GM19193 (cell line): ENCODE measurements around the gene QSOX2.

Experiments used
- POLR2A ChIP-seq: IDR thresholded peaks from 4 replicates; pipeline ENCODE4 v1.6.1; 2011; ENCODE audit not compliant: insufficient read depth, insufficient read length; ENCODE audit errors: extremely low read depth

QSOX2 gene

DNA sequence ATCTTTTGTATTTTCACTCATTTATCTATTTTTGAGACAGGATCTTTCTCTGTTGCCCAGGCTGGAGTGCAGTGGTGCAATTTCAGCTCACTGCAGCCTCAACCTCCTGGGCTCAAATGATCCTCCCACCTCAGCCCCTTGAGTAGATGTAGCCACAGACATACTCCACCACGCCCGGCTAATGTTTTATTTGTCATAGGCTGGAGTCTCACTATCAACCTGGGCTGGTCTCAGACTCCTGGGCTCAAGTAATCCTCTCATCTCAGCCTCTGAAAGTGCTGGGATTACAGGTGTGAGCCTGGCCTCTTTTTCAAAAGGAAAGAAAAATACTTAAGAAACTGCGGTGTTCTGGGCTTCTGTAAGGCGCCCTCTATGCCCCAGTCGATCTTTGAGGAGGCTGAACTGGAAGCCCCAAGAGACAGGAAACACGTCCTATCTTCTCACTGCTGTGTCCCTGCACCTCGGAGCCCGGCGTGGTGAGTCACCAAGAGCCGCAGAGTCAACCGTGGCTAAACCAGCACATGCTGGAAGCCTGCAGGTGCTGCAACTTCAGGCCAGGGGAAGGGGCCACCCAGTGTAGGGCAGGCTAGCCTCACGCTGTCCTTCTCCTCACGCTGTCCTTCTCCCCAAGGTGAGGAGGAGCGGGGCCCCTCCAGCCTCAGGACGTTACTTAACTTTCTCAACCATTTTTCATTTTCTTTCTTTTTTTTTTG is 25.4 kb downstream of the QSOX2 start:
- no peak for TF ChIP-seq POLR2A

DNA sequence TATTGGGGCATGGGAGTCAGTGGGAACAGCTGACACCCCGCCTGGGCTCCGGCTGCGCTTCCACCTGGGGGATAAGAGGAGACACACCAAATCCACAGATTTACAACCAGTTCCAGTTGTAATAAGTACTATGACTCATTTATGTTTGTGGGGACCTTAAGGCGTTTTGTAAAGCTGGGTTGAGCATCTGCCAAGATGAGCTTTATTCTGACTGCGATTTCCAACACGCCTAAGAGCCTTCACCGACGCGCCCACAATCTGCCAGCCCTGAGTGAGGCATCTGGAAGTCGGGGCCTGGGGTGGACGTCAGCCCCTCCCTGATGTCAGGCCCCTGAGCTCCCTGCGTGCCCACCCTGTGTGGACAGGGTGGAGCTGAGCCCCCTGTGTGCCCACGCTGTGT is 26.3 kb downstream of the QSOX2 start:
- TF ChIP-seq POLR2A: no peak

DNA sequence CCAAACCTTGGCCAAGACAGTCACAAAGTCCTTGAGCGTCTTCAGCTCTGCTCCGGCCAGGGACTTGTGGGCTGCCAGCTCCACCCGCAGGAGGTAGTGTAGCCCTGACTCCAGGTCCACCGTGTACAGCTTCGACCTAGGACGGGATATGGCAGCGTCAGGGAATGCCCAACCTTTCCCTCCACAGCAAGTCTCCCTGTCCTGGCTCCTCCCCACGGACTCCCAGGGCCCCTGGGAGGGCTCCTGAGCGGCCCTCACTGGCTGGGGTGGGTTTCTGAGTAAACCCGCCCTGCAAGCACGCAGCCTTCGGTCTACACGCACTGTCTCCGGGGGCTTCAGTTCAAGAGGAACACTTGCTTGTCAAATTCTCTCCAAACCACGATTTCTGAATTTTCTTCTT is 26.9 kb downstream of the QSOX2 start:
- no peak for TF ChIP-seq POLR2A

- no peak for TF ChIP-seq POLR2A
Measured at GRCh38 chr9:136218271-136218670, 27.3 kb downstream of the QSOX2 start.

DNA sequence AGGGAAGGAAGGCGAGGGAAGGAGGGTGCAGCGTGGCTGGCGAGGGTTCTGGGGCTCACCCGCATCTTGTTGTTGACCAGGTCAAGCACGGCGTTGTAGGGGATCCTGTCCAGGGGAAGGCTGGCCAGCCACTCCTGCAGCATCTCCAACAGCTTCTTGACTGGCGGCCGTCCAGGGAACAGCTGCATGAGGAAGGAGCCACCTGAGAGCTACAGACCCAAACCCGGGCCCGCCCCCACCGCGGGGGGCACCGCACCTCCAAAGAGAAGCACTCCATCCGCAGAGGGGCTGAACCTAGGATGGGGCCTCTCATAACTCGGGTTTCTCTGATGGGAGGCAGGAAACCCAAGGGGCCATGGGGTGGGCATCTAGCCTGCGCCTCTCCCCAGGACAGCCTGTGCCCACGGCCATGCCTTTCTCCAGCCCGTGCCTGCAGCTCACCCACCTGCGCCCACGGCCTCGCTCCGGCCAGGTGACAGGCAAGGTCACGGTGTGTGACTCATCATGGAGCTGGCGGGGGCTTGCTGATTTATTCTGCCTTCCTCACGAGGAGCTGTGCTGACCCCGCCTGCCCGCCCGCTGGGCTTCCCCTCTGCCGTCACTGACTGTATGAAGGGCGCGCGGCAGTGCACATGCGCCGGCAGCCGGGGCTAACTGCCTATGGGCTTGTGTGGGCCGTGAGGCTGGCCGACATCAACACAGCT is 28.9 kb downstream of the QSOX2 start:
- TF ChIP-seq POLR2A: no peak

DNA sequence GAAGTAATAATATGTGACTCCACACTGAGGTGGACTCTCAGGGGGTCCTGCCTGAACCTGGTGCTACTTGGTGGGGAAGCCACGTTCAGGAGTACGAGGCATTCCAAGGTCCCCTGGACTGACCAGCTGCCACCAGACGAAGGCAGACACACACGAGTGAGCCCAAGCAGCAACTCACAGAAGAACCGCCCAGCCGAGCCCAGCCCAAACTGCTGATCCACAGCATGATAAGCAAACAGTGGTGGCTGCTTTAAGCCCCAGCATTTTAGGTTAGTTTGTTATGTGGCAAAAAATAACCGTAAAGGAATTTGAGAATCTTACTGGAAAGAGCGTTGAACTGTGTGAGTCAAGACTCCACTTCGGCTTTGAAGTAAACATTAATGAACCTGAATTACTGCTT is 31.9 kb downstream of the QSOX2 start:
- TF ChIP-seq POLR2A: no peak

GRCh38 chr9:136212345-136212950 is 33.2 kb downstream of the QSOX2 start:
- no peak for TF ChIP-seq POLR2A

DNA sequence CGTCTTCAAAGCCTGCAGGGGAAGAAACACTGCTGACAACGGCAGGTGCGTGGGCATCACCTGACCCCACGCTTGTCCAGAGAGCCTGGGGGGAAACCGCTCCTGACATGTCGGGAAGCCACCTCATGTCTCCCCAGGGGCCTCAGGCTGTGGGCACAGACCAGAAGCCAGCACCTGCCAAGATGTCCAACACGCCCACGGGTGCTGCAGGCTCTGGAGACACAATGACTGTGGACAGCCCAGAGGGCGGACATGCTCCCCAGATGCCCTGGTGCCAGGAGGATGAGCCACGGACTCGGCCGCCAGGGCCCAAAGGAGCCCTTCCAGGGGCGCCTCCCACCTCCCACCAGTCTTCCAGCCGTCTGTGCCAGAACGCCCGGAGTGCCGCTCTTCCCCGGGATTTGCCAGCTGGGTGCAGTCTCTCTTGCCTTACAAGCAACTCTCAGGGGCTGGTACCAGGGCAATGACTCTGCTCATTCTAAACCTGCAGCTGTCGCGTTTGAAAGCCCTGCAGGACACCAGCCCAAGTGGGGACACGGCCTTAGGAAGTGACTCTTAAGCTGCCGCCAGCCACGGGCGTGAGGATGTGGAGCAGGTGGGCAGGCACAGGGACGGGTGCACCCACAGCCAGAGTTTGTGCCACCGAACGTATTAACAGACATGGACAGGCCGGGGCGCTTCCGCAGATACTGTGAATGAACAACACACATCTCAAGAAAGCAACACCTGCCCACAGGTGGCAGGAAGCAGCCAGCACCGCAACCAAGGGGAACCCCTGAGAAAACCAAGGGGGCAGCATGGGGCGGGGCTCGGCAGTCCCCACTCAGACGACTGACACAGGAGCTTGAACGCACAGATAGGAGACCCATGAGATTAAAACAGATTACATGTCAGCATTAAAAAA is 33.9 kb downstream of the QSOX2 start:
- no peak for TF ChIP-seq POLR2A

DNA sequence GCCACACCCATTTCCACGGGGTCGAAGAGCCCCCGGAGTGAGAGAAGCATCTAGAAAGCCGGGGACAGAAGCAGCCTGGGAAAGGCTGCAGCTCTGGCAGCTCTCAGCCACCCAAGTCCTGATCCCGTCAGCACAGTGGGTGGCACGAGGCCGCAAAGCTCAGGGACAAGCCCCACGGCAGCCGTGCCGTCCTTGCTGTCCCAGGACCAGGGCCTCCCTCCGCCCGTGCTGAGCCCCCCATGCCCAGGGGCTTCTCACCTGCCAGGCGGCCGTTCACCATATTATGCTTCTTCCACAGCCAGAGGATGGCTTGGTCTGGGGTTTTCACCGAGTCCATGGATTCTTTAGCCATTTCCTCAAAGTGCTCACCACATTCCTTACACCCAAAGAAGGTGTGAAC is 34.6 kb downstream of the QSOX2 start:
- no peak for TF ChIP-seq POLR2A

- no peak for TF ChIP-seq POLR2A
Measured at GRCh38 chr9:136210276-136210675, 35.3 kb downstream of the QSOX2 start.

DNA sequence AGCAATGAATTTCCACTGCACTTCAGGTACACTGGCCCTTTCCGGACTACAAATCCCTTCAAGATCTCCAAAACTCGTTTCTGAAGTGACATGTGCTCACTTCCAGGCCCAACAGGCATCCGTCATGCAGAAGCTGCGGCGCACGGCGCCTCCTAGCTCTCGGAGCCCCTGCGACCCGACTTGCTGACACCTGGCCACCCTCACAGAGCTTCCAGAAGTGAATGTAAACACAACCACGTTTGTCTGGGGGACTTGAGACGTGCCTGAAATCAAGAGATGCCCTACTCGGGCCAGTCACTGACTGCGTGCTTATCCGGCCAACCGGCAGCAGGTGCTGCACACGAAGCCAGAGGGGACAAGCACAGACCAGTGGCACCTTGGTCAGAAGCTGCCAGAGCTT is 35.8 kb downstream of the QSOX2 start:
- TF ChIP-seq POLR2A: no peak

DNA sequence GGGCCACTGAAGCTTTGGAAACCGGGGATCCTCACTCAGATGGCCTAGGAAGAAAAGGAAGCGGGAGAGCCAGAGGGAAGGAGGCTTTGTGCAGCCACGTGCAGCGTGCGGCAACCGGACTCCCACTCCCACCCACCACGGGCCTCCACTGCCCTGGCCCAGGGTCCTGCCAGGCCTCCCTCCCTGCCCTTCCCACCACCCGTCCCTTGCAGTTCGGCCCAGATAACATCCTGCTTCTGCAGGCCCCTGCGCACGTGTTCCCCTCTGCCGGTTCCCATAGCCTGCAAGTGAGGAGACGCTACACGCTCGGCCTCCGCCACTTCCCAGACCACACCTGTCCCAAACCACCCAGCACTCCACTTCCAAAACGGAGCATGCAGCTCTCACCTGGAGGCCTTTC is 36.4 kb downstream of the QSOX2 start:
- no peak for TF ChIP-seq POLR2A

- TF ChIP-seq POLR2A: no peak
Measured at GRCh38 chr9:136208675-136209074, 36.9 kb downstream of the QSOX2 start.

- TF ChIP-seq POLR2A: no peak
Measured at GRCh38 chr9:136207616-136208015, 38.0 kb downstream of the QSOX2 start.

DNA sequence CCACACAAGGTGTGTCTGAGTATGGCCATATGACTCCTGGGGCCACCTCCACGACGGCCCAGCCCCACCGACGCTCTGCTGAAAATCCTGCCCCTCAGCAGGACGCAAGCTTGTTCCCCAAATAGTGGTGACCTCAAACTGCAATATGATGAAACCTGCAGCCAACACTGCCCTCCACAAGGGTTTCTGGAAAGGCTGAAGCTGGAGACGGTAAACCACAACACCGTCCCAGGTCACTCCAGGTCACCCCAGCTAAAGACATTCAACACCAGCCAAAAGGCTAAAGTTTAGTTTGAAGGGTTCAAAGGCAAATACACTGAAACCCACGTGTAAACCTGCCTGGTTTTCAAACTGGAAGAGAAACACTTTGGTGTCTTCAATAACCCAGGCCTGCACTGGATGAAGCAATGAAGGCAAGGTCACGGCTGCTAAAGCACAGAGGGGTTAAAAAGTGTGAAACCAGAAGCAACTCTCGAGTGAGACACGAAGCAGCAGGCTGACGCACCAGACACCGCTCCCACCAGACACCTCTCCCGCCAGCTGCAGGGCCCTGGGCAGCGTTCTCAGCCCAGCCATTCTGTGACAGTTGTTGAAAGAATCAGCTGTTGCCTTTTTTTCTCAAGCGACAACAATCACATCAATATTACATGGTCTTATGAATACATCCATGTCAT is 38.9 kb downstream of the QSOX2 start:
- TF ChIP-seq POLR2A: no peak

DNA sequence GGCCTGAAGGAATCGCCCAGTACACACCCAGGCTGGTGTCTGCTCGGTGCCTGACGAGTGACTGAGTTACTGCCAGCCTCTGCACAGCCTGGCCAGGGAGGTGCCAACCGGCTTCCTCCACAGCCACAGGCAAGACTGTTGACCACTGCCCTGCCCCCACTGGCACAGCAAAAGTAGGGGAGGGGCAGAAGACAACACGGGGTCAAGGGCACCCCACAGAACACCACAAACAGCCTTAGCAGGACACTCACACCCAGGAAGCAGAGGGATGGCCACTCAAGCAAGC is 40.0 kb downstream of the QSOX2 start:
- no peak for TF ChIP-seq POLR2A
